ENCODE results near the gene WSCD1.

The WSCD1 gene

GRCh38 chr17:6067060-6067459 is 3.1 kb upstream of the WSCD1 start:
- TF ChIP-seq CTCF (IDR thresholded peaks at IDR 0.05; ENCODE audit: insufficient read depth, low read depth, low read length, missing control alignments), result no peak
- DNase-seq (ENCODE audit: low read depth), result no peak
- H3K4me3 ChIP-seq (ENCODE audit: low read depth, low read length), result no peak overlapping the region

- no peak for DNase-seq (ENCODE audit: low read depth)
- no peak for TF ChIP-seq CTCF (IDR thresholded peaks at IDR 0.05; ENCODE audit: insufficient read depth, low read depth, low read length, missing control alignments)
- no peak overlapping the region for H3K4me3 ChIP-seq (ENCODE audit: low read depth, low read length)
Observed at GRCh38 chr17:6070430-6070912, 292 bp downstream of the WSCD1 start.

- DNase-seq (ENCODE audit: low read depth), result no peak
- no peak for TF ChIP-seq CTCF (IDR thresholded peaks at IDR 0.05; ENCODE audit: insufficient read depth, low read depth, low read length, missing control alignments)
- no peak overlapping the region for H3K4me3 ChIP-seq (ENCODE audit: low read depth, low read length)
Observed at GRCh38 chr17:6070913-6071511, 833 bp downstream of the WSCD1 start.

- H3K4me3 ChIP-seq (ENCODE audit: low read depth, low read length), result no peak overlapping the region
- no peak for DNase-seq (ENCODE audit: low read depth)
- TF ChIP-seq CTCF (IDR thresholded peaks at IDR 0.05; ENCODE audit: insufficient read depth, low read depth, low read length, missing control alignments), result no peak
Observed at GRCh38 chr17:6071528-6072065, 1.4 kb downstream of the WSCD1 start.

GRCh38 chr17:6072157-6072556 is 2.0 kb downstream of the WSCD1 start:
- TF ChIP-seq CTCF (IDR thresholded peaks at IDR 0.05; ENCODE audit: insufficient read depth, low read depth, low read length, missing control alignments), result no peak
- DNase-seq (ENCODE audit: low read depth), result no peak
- no peak overlapping the region for H3K4me3 ChIP-seq (ENCODE audit: low read depth, low read length)

- no peak for TF ChIP-seq CTCF (IDR thresholded peaks at IDR 0.05; ENCODE audit: insufficient read depth, low read depth, low read length, missing control alignments)
- H3K4me3 ChIP-seq (ENCODE audit: low read depth, low read length), result no peak overlapping the region
- DNase-seq (ENCODE audit: low read depth), result no peak
Observed at GRCh38 chr17:6072611-6073010, 2.4 kb downstream of the WSCD1 start.

- DNase-seq (ENCODE audit: low read depth), result no peak
- H3K4me3 ChIP-seq (ENCODE audit: low read depth, low read length), result no peak overlapping the region
- no peak for TF ChIP-seq CTCF (IDR thresholded peaks at IDR 0.05; ENCODE audit: insufficient read depth, low read depth, low read length, missing control alignments)
Observed at GRCh38 chr17:6073620-6074019, 3.4 kb downstream of the WSCD1 start.
